Measurements from ENCODE around the gene DNAH8.

The DNAH8 gene

DNA sequence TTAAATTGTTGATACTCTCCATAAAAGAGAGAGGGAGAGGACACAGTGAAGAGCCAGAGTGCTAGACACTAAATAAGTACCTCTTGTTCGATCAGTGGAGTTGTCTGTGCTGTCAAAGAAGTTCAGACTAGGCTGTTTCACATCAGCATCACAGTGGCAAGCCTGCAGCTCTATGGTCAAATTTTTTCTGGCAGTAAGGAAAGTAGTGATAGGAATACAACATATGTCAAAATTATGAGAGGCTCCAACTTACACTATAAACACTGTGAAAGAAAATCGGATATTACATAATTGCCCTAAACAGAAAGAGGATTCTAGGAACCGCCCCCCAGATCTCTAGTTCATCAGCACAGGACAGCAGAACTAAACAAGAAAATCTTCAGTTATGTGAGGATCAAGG, 23.1 kb downstream of the DNAH8 start:
- no peak for DNase-seq (ENCODE audit: low read depth)
- no peak overlapping the region for H3K4me3 ChIP-seq (ENCODE audit: low read depth, low read length)

DNA sequence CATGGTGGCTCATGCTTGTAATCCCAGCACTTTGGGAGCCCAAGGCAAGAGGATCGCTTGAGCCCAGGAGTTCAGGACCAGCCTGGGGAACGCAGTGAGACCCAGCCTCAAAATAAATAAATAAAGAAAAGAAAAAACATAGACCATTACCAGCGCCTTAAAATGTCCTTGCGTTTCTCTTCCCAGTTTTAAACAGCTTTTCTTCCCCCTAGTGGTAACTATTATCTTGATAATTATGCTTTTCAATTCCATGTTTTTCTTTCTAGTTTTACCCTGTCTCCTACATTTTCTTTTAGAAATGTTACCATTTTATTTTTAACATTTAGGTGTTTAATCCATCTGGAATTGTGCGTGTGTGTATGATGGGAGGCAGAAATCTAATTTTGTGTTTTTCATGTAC, 24.4 kb downstream of the DNAH8 start:
- no peak overlapping the region for H3K4me3 ChIP-seq (ENCODE audit: low read depth, low read length)
- DNase-seq (ENCODE audit: low read depth) = no peak

DNA sequence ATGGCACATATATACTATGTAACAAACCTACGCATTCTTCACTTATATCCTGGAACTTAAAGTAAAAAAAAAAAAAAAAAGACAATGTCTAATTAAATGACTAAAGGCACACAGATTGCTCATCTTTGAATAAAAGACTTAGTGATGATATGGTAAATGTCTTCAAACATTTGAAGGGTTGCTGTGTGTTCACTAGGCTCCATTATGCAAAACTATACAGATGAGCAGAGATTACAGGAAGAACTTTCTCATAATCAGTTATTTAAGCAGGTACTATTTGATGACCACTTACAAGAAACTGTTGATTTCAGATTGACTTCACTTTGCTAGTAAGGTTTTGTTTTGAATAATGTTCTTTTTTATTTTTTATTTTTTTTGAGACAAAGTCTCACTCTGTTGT, 34.4 kb downstream of the DNAH8 start:
- no peak overlapping the region for H3K4me3 ChIP-seq (ENCODE audit: low read depth, low read length)
- DNase-seq (ENCODE audit: low read depth) = no peak

DNA sequence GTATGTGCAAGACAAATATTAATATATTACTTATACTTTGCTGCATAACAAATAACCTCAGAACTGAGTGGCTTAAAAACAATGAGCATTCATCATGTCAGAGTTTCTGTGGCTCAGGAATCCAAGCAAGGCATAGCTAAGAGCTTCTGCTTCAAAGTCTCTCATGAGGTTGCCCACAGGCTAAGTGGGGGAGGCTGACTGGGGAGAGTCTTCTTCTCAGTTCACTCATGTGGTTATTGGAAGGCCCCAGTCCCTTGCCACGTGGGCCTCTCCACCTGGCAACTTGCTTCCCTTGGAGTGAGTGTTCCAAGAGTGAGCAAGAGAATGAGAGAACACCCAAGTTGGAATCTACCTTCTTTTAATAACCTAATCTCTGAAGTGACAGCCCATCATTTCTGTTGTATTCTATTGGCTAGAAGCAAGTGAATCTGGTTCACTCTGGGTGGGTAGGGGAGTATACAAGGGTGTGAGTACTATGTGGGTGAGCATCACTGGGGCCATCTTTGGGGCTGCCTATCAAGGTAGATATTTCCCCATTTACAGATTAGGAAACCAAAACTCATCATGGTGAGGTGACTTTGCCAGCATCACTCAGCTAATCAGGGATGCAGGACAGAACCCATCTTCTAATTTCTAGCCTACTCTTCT, 36.0 kb downstream of the DNAH8 start:
- H3K4me3 ChIP-seq (ENCODE audit: low read depth, low read length) = no peak overlapping the region
- DNase-seq (ENCODE audit: low read depth) = no peak

DNA sequence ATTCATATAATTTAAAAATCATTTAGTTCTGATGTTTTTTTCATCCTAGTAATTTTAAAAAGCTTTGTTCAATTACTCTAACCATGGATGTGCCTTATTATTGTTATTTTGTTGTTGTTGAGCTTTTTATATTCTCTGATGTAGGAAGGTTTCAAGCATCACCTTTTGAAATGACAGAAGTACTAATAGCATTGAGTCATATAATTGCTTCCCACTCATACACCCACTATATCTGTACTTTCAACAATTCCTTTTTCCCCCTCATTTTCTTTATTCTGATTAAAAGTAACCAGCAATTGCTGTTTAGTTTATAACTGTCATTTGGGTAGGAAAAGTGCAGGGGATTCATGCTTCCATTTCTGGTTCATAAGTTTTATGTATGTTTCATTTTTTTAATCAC, 38.6 kb downstream of the DNAH8 start:
- DNase-seq (ENCODE audit: low read depth) = no peak
- H3K4me3 ChIP-seq (ENCODE audit: low read depth, low read length) = no peak overlapping the region

DNA sequence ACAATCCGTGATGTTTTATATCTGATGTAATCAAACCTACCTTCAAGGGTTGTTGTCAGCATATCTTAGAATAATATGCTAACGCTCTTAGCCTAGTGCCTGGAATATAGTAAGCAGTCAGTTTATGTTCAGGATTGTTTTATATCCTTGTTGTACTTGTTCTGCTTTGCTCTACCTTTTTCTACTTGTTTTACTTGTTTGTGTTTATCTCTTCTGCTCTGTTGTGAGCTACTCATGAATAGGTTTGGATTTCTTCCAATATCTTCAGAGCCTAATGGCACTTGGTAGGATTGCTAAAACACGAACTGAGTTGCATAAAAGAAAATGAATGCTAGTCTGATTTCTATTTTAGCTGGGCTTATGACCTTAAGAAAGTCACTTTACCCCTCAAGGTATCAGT, 40.1 kb downstream of the DNAH8 start:
- DNase-seq (ENCODE audit: low read depth) = no peak
- no peak overlapping the region for H3K4me3 ChIP-seq (ENCODE audit: low read depth, low read length)

DNA sequence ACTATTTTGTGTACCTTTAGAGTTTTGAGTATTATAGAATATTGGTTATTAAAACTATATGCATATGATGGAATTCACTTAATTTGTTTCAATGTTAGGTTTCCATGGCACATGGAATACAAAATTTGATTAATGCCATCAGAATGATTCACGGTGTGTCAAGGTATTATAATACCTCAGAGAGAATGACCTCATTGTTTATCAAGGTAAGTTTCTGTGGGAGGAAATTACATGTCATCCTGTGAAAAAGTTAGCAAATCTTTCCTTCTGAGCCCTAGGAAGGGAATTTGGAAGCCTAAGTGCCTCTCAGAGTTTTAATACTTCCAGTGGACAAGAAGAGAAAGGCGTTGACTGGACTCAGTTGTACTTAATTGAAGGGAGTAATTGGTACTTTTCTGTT, 40.8 kb downstream of the DNAH8 start:
- no peak overlapping the region for H3K4me3 ChIP-seq (ENCODE audit: low read depth, low read length)
- no peak for DNase-seq (ENCODE audit: low read depth)

DNA sequence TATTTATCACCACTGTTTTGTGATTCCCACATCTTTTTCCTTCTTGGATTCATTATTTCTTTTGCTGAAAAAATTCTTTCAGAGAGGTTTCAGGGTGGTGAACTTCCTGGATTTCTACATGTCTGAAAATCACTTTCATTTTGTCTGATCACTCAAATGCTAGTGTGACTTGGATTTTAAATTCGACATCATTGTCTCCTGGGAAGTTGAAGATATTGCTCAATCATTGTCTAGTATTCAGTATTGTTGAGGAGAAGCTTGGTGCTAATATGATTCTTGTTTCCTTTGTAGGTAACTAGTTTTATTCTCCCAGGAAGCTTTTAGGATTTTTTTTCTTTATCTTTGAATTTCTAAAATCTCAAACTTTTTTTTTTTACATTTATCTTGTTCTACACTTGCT, 45.0 kb downstream of the DNAH8 start:
- DNase-seq (ENCODE audit: low read depth) = no peak
- H3K4me3 ChIP-seq (ENCODE audit: low read depth, low read length) = no peak overlapping the region

DNA sequence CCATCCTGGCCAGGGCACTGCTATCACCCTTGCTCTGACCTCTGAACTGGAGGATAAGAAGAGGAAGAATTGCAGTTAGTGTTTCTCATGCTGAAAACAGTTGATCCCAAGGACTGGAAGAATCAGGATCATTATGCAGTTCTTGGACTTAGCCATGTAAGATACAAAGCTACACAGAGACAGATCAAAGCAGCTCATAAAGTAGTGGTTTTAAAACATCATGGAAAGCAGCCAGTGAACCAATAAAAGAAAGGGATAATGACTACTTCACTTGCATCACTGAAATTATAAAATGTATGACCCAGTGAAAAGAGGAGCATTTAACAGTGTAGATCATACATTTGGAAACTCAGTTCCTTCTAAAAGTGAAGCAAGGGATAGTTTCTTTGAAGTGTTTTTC, 47.7 kb downstream of the DNAH8 start:
- no peak for DNase-seq (ENCODE audit: low read depth)
- no peak overlapping the region for H3K4me3 ChIP-seq (ENCODE audit: low read depth, low read length)

DNA sequence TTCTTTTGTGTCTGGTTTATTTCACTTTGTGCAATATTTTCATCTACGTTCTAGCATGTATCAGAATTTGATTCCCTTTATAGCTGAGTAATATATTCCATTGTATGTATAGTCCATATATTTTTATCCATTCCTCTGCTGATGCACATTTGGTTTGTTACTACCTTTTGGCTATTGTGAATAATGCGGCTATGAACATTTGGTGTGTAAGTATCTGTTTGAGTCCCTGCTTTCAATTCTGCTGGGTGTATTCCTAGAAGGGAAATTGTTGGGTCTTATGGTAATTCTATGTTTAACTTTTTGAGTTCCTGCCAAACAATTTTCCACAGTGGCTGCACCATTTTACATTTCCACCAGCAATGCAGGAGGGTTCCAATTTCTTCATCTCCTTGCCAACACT, 52.4 kb downstream of the DNAH8 start:
- DNase-seq (ENCODE audit: low read depth) = no peak
- no peak overlapping the region for H3K4me3 ChIP-seq (ENCODE audit: low read depth, low read length)

DNA sequence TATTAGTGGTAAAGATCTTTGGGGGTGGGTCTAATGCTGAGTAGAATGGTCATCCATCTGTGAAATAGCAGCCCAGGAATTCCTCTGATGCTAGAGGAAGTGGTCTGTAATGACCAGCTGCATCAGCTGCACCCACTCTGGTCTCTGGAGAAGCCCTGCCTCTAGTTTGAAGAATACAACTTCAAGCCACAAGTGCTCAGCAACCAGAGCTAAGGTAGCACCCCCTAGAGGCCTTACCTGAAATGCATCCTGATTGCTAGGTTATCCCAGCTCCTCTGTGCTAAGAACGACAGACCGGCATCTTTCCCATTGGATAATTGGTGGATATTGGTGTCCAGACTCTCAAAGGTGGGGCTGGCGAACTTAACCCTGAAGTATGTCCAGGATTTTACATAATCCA, 58.2 kb downstream of the DNAH8 start:
- no peak for DNase-seq (ENCODE audit: low read depth)

DNA sequence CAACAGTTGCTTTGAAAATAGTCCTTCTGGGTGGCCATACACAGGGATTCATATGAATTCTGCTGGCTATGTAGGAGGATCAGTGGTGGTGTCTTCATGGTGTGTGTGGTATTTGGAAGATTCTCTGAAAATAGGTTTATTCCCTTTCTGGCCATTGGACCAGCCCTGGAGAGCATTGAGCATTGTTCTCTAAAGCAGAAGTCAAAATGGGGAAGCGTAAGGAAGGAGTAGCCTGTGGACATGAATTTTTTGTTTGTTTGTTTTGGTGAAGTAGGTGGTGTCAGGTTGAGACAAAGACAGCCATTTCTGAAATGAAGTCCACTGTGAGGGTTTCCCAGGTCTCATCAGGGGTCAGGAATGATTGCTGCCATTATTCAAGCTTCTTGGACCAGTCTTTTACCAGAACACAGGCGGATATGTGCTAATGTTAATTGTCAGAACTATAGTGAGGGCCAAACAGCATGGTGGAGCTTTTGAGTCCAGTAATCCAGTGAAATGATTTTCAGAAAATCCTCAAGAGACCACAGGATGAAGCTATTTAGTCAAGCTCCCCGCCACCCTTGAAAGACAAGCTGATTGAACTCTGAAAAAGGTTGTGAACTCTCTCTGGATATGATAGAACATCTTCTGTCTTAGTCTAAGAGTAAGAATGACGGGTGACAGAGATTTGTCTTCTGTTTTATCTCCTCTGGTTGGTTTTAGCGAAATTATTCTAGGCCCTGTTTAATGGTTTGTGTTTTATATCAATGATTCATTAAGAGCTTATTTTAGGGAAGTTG, 60.0 kb downstream of the DNAH8 start:
- H3K4me3 ChIP-seq (ENCODE audit: low read depth, low read length) = no peak overlapping the region
- no peak for DNase-seq (ENCODE audit: low read depth)

More for the DNA sequence above, 58.2 kb downstream of the DNAH8 start:
- no peak overlapping the region for H3K4me3 ChIP-seq (ENCODE audit: low read depth, low read length)

DNA sequence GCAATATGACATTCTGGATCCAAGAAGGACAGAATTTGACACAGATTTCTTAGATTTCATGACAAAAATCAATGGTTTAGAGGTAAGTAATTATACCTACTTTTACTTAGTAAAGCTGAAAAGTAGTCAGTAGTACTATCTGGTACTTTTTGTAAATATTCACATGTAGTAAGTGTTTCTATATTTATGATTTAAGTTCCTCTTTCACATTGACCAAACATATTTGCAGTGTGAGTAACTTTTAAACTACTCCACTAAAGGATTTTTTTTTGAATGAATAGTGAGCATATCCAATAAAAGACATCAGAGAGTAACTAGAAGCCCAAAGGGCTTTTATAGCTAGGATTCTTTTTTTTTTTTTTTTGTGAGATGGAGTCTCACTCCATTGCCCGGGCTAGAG, 60.8 kb downstream of the DNAH8 start:
- no peak for DNase-seq (ENCODE audit: low read depth)

DNA sequence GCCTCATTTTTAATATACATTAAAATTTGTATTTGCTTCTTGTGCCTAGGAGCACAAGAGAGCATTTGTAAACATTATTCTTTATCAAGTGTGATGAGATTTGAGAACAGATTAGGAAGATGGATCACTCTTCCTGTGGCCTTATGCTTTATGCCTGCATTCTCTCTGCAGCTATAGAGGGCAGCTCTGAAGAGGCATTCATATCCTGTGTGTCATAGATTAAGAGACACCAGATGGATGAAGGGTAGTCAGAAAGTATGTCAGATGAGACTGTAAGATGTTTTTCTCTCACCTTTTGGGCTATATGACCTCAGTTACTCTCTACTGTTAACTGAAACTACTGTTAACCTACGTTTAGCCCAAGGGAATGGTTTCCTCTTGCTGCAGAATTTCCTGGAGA, 61.4 kb downstream of the DNAH8 start:
- no peak overlapping the region for H3K4me3 ChIP-seq (ENCODE audit: low read depth, low read length)
- DNase-seq (ENCODE audit: low read depth) = no peak

More for the DNA sequence above, 60.8 kb downstream of the DNAH8 start:
- no peak overlapping the region for H3K4me3 ChIP-seq (ENCODE audit: low read depth, low read length)

DNA sequence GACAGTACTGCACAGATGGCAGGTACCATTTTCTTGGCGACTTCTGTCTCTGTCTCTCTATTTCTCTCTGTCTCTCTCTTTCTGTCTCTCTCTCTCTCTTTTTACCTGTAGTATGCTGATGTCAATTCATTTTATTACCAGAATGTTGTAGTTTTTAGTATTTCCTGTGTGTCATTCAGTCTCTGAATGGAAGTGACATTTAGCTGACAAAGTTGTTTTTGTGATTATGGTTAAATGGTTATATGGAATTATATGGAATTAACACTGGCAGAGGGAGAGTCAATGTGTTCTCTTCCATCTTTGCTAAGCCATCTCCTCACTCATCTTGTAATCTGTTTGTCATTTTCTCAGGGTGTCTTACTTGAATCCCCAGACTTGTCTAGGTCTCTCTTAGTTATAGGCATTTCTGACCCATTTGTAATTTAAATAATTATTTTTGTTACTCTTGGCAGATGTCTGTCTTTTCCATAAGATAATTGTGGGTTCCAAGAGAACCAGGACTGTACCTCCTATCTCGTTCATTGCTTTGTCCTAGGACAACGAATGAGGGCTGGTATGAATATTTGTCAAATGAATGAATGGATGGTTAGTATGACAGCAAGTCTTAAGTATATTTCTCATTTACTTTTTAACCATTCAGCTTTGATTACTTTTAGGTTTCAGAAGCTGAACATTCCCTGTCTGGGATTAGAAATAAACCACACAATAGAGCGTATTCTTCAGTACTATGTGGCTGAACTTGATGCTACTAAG, 64.4 kb downstream of the DNAH8 start:
- no peak overlapping the region for H3K4me3 ChIP-seq (ENCODE audit: low read depth, low read length)
- DNase-seq (ENCODE audit: low read depth) = no peak

DNA sequence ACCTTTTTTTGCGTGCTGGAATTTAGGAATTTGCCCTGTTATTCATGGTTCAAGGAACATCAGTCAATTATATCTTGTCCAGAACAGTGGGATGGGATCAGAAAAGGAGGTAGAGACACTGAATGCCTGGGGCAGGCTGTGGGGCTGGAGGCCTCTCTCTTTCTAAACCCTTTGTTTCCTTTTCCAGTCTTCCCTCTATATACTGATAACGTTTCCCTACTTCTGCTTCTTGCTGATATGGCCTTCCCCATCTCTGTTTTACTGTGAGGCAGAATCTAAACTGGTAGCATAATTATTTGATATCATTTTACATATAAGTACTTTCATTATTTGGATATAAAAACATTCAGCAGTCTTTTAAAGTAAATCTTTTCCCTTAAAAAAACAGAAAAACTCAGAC, 67.5 kb downstream of the DNAH8 start:
- no peak for DNase-seq (ENCODE audit: low read depth)

DNA sequence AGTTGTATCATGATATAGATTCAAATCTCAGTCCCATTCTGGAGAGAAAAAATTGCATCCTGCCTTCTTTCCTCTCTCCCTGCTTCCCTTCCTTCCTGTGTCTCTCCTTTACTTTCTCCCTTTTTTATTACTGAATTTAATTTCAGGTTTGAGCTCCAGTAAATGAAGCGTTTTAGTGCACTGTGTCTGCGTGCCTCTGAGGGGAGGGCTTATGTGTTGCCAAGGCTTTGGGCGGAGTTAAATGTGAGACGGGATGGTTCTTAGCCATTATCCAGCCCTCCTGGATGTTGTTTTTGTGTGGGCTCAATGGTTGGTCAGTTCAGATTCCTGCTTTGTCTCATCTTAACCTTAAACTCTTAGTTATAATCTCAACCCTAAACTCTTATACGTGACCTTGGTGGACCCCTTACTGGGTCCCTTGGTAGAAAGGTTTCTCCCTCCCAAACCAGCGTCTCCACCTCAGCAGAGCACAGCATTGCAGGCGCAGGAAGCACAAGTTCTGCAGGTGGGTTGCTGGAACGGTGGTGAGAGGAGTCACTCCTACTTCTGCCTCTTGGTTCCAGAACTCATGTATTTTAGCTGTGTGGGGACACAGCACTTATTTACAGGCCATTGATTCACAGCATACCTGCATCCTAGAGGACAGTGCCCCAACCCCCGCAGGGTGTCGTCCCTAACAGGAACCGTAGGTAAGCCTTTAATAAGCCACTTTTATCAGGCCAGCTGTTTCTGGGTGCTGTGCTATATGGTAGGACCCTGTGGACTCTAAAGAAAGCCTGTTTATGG, 68.5 kb downstream of the DNAH8 start:
- no peak for DNase-seq (ENCODE audit: low read depth)
- H3K4me3 ChIP-seq (ENCODE audit: low read depth, low read length) = no peak overlapping the region

More for the DNA sequence above, 67.5 kb downstream of the DNAH8 start:
- no peak overlapping the region for H3K4me3 ChIP-seq (ENCODE audit: low read depth, low read length)

DNA sequence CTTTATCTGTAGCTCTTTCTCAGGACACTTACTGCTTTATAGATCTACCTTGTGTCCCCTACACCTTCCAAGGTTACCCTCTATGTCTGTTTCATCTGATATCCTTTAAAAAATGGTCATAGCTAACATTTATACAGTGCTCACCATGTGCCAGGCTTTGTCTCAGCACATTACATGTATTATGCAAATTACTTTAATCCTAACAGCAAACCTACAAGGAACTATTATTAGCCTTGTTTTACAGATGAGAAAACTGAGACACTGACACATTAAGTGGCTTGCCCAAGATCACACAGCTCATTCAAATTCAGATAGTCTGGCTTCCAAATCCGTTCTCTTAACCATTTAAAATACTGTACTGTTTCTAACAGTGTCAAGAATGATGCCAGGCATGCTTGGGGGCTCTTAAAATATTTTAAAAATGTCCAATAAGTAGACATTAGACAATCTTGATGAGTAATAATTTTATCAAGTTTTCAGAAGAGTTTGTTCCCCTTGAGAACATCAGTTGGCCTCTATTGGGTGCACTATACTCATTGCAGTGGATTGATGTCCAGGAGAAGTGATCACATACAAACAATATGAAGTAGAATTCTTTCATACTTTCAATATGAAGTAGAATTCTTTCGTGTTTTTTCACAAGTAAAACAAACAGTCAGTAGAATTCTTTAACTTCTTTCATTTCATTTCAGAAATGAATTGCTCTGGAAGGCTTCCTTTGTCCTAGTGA, 69.6 kb downstream of the DNAH8 start:
- no peak for DNase-seq (ENCODE audit: low read depth)
- no peak overlapping the region for H3K4me3 ChIP-seq (ENCODE audit: low read depth, low read length)

DNA sequence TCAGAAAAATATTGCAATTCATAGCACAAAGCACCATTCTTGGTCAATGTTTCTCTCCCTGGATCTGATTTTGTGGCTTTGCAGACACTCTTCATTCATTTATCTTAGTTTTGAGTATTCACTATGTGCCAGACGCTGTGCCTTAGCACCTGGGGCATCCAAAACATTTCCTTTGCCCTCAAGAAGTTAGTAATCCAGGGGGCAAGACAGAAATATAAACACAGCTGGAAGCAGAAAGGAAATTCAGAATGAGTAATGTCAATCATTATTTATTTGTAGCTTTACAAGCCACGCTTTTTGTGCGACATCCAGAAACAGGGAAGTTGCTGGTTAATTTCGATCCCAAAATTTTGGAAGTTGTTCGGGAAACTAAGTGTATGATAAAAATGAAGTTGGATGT, 71.4 kb downstream of the DNAH8 start:
- H3K4me3 ChIP-seq (ENCODE audit: low read depth, low read length) = no peak overlapping the region
- no peak for DNase-seq (ENCODE audit: low read depth)

All from skeletal muscle cell (primary cell).